ENCODE measurements around the gene PSMD3.
A peak's percentile ranks its signal among the peaks of the same experiment; 100 is the strongest.

Gene PSMD3

DNA sequence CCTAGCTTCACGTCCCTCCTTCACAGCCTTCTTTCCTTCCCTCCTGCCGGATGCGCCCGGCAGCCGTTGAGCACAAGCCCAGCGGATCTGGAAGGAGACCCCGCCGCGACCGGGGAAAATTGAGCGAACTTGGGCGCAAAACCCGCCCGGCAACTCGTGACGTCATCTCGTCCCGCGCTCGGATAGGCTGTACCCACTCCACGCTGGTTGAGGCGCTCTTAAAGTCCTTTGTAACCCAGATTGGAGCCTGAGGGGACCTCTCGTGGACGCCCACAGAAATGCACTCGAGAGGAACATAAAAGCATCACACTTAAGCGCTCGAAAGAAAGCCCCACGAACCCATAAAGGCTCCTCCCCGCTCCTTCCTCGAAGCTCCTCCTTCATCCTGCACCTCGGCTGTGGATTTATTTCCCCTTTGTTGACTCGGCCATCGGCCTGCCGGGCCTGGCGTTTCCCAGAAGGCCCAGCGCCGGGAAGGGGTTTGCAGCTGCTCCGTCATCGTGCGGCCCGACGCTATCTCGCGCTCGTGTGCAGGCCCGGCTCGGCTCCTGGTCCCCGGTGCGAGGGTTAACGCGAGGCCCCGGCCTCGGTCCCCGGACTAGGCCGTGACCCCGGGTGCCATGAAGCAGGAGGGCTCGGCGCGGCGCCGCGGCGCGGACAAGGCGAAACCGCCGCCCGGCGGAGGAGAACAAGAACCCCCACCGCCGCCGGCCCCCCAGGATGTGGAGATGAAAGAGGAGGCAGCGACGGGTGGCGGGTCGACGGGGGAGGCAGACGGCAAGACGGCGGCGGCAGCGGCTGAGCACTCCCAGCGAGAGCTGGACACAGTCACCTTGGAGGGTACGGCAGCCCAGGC, at the start of gene PSMD3:
PSMD3 (plus strand) TSS at position 457 of the 856 bp plus-strand sequence; CDS start at position 621, 164 bp downstream.
- Histone ChIP-seq H3K4me2 (ENCODE audit: low read length) (peak within 1 kb of the TSS; percentile 98), H4K20me1 (ENCODE audit: insufficient read depth, low read length) (peaks cover 18% of the 10 kb centered on the region), H3K36me3 (replicated peaks; ENCODE audit: low read depth, low read length) (peaks cover 17% of the 10 kb centered on the region), H3K9ac (ENCODE audit: low read length) (peak within 1 kb of the TSS; percentile 93), H3K27me3 (ENCODE audit: low read depth, low read length) (peaks cover 5% of the 10 kb centered on the region), H3K4me1 (ENCODE audit: low read length) (peaks cover 16% of the 10 kb centered on the region), H2AFZ (ENCODE audit: low read depth, low read length) (peak within 1 kb of the TSS; percentile 78), H3K79me2 (ENCODE audit: low read length) (peaks cover 36% of the 10 kb centered on the region), H3K27ac (ENCODE audit: low read length) (peak within 1 kb of the TSS; percentile 70), H3K4me3 (ENCODE audit: low read length) (peak within 1 kb of the TSS; percentile 97), H3K9me3 (ENCODE audit: insufficient read depth, low read length) (no peaks in the 10 kb centered on the region)
- TF ChIP-seq, protein P1, sequence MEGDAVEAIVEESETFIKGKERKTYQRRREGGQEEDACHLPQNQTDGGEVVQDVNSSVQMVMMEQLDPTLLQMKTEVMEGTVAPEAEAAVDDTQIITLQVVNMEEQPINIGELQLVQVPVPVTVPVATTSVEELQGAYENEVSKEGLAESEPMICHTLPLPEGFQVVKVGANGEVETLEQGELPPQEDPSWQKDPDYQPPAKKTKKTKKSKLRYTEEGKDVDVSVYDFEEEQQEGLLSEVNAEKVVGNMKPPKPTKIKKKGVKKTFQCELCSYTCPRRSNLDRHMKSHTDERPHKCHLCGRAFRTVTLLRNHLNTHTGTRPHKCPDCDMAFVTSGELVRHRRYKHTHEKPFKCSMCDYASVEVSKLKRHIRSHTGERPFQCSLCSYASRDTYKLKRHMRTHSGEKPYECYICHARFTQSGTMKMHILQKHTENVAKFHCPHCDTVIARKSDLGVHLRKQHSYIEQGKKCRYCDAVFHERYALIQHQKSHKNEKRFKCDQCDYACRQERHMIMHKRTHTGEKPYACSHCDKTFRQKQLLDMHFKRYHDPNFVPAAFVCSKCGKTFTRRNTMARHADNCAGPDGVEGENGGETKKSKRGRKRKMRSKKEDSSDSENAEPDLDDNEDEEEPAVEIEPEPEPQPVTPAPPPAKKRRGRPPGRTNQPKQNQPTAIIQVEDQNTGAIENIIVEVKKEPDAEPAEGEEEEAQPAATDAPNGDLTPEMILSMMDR (IDR thresholded peaks at IDR 0.05; ENCODE audit: low read depth, low read length), result peak; percentile 73
- no peak for TF ChIP-seq EZH2phosphoT487 (IDR thresholded peaks at IDR 0.05; ENCODE audit: low read depth)

DNA sequence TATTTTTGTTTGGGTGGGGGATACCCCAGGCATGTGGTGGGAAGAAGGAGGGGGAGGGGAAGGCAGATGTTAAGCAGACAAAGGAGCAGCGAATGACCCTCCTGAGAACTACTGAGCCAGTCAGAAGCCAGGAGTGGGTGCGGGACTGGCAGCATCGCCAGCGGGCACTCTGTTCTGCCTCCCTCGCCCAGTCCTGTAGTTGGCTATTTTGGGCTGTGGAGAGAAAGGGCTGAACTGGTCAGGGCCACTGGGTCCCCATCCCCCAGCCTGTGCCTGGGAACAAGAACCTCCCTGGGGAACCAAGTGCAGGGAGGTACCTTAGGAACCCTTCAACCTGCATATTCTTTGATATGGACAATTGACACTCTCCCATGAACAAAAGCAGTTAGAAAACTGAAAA, 46.7 kb upstream of the PSMD3 start:
- H3K36me3 ChIP-seq (replicated peaks; ENCODE audit: low read depth, low read length), result no peaks in the 10 kb centered on the region
- no peak overlapping the region for H3K27ac ChIP-seq (ENCODE audit: low read length)
- H3K9ac ChIP-seq (ENCODE audit: low read length), result no peak overlapping the region
- no peaks in the 10 kb centered on the region for H3K9me3 ChIP-seq (ENCODE audit: insufficient read depth, low read length)
- TF ChIP-seq, protein P1 (IDR thresholded peaks at IDR 0.05; ENCODE audit: low read depth, low read length), result no peak
- TF ChIP-seq EZH2phosphoT487 (IDR thresholded peaks at IDR 0.05; ENCODE audit: low read depth), result no peak
- no peak overlapping the region for H3K4me3 ChIP-seq (ENCODE audit: low read length)
- no peaks in the 10 kb centered on the region for H3K79me2 ChIP-seq (ENCODE audit: low read length)
- H4K20me1 ChIP-seq (ENCODE audit: insufficient read depth, low read length), result no peaks in the 10 kb centered on the region
- no peak overlapping the region for H2AFZ ChIP-seq (ENCODE audit: low read depth, low read length)
- H3K27me3 ChIP-seq (ENCODE audit: low read depth, low read length), result no peaks in the 10 kb centered on the region
- H3K4me2 ChIP-seq (ENCODE audit: low read length), result no peak overlapping the region
- peaks cover 8% of the 10 kb centered on the region for H3K4me1 ChIP-seq (ENCODE audit: low read length)

- peaks cover 5% of the 10 kb centered on the region for H3K4me1 ChIP-seq (ENCODE audit: low read length)
- no peak overlapping the region for H3K4me2 ChIP-seq (ENCODE audit: low read length)
- H3K4me3 ChIP-seq (ENCODE audit: low read length), result no peak overlapping the region
- no peak for TF ChIP-seq EZH2phosphoT487 (IDR thresholded peaks at IDR 0.05; ENCODE audit: low read depth)
- TF ChIP-seq, protein P1 (IDR thresholded peaks at IDR 0.05; ENCODE audit: low read depth, low read length), result no peak
- H3K36me3 ChIP-seq (replicated peaks; ENCODE audit: low read depth, low read length), result no peaks in the 10 kb centered on the region
- no peaks in the 10 kb centered on the region for H3K79me2 ChIP-seq (ENCODE audit: low read length)
- no peaks in the 10 kb centered on the region for H4K20me1 ChIP-seq (ENCODE audit: insufficient read depth, low read length)
- no peak overlapping the region for H3K27ac ChIP-seq (ENCODE audit: low read length)
- H3K9ac ChIP-seq (ENCODE audit: low read length), result no peak overlapping the region
- H3K9me3 ChIP-seq (ENCODE audit: insufficient read depth, low read length), result no peaks in the 10 kb centered on the region
- H2AFZ ChIP-seq (ENCODE audit: low read depth, low read length), result no peak overlapping the region
- H3K27me3 ChIP-seq (ENCODE audit: low read depth, low read length), result no peaks in the 10 kb centered on the region
These were observed 46.3 kb upstream of the PSMD3 start for GRCh38 chr17:39934324-39934723.

DNA sequence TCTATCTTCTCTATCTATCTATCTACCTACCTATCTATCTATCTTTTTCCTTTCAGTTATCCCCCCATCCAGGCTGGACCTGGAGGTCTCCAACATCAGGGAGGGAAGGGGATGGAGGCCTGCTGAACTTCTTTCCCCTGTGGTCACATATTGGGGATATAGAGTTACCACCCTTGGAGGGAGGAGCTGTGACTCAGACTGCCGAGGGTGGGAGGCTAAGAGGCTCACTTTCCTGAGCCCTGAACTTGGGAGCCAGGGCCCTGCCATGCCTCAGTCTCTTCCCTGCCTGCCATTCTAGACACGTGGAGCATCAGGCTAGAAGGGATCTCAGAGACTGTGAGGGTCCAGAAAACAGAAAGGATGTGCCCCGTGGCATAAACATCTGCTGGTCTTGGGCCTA, 44.7 kb upstream of the PSMD3 start:
- no peak overlapping the region for H3K4me2 ChIP-seq (ENCODE audit: low read length)
- no peak overlapping the region for H3K4me3 ChIP-seq (ENCODE audit: low read length)
- no peaks in the 10 kb centered on the region for H3K9me3 ChIP-seq (ENCODE audit: insufficient read depth, low read length)
- H3K27ac ChIP-seq (ENCODE audit: low read length), result no peak overlapping the region
- no peak overlapping the region for H2AFZ ChIP-seq (ENCODE audit: low read depth, low read length)
- peaks cover 13% of the 10 kb centered on the region for H3K4me1 ChIP-seq (ENCODE audit: low read length)
- no peaks in the 10 kb centered on the region for H3K27me3 ChIP-seq (ENCODE audit: low read depth, low read length)
- TF ChIP-seq, protein P1 (IDR thresholded peaks at IDR 0.05; ENCODE audit: low read depth, low read length), result no peak
- TF ChIP-seq EZH2phosphoT487 (IDR thresholded peaks at IDR 0.05; ENCODE audit: low read depth), result no peak
- no peaks in the 10 kb centered on the region for H4K20me1 ChIP-seq (ENCODE audit: insufficient read depth, low read length)
- H3K9ac ChIP-seq (ENCODE audit: low read length), result no peak overlapping the region
- H3K79me2 ChIP-seq (ENCODE audit: low read length), result no peaks in the 10 kb centered on the region
- H3K36me3 ChIP-seq (replicated peaks; ENCODE audit: low read depth, low read length), result no peaks in the 10 kb centered on the region
